Smooth muscle cell of bladder (primary cell): Measurements from ENCODE around the gene SFXN4. TPM values are rescaled to one million over a fixed set of nuclear protein-coding genes. Genes with fewer than 3 reads are reported as not detected.

ENCODE experiments used
- total RNA-seq: library from RNA; depleted of rRNA; stranded (reverse); fragments of >200 nt; gene quantifications from 2 replicates; pipeline ENCODE4 v1.2.3, GENCODE V29; 2014

The SFXN4 gene
- total RNA-seq = 9.5 and 11.5 TPM in 2 replicates

GRCh38 chr10:119165171-119166117, at the start of gene SFXN4:
TSS of gene SFXN4 (minus strand) at chr10:119165714. CDS start at chr10:119165647, 67 bp downstream.

GRCh38 chr10:119207366-119207666, 41.8 kb upstream of the SFXN4 start, which contains the start of gene GRK5:
TSS of gene GRK5 (plus strand) at chr10:119207571. CDS start at chr10:119207918, 347 bp downstream.

GRCh38 chr10:119178372-119179119, 13.0 kb upstream of the SFXN4 start, which contains the start of gene PRDX3:
TSS of gene PRDX3 (minus strand) at chr10:119178812. CDS start at chr10:119178790, 22 bp downstream.

GRCh38 chr10:119103903-119104653, 61.4 kb downstream of the SFXN4 start, which contains the start of gene DENND10:
TSS of gene DENND10 (plus strand) at chr10:119104113. CDS start at chr10:119104143, 30 bp downstream.

Other genes with a start within 250 kb of the SFXN4 start
- gene NANOS1, start 136.0 kb downstream of the SFXN4 start, total RNA-seq = 0.14 and 0.18 TPM in 2 replicates
- gene EIF3A, start 84.9 kb downstream of the SFXN4 start, total RNA-seq = 91.2 and 117 TPM in 2 replicates
- 102 and 106 TPM in 2 replicates for gene DENND10, start 61.6 kb downstream of the SFXN4 start, total RNA-seq
- gene PRDX3, start 13.1 kb upstream of the SFXN4 start, total RNA-seq = 134 and 153 TPM in 2 replicates
- gene GRK5, start 41.9 kb upstream of the SFXN4 start, total RNA-seq = 29.8 and 42.1 TPM in 2 replicates